Lung (tissue), 12 donors: ENCODE measurements around the gene FIGNL1. TPM values are rescaled to one million over a fixed set of nuclear protein-coding genes. Genes with fewer than 3 reads are reported as not detected.

Source experiments
- ATAC-seq: fragments of 200-7000 bp; cut with Tn5 transposase; one replicate; pipeline ENCODE4 v1.9.1; 2020; ENCODE audit warnings: moderate number of reproducible peaks; ENCODE audit not compliant: insufficient read depth, low FRiP score
- DNase-seq, 3 donors: peaks; one replicate each; pipeline ENCODE4 v3.0.0-alpha.2; 2013 to 2017
- H3K27ac ChIP-seq, 2 donors: one replicate each; pipeline ENCODE4 v1.5.1; 2013; ENCODE audit warnings: mild to moderate bottlenecking in 2 of 2, moderate library complexity in 2 of 2, control low read depth in 1 of 2, inconsistent platforms in 1 of 2, low read depth in 1 of 2, low read length in 1 of 2
- H3K27me3 ChIP-seq, 3 donors: one replicate each; pipeline ENCODE4 v1.5.1; 2013; ENCODE audit warnings: low read length in 2 of 3; ENCODE audit not compliant: control insufficient read depth in 3 of 3, insufficient read depth in 3 of 3
- H3K36me3 ChIP-seq, 4 donors: one replicate each; pipeline ENCODE4 v1.5.1; 2013; ENCODE audit warnings: low read length in 4 of 4, mild to moderate bottlenecking in 1 of 4, moderate library complexity in 1 of 4; ENCODE audit not compliant: control insufficient read depth in 4 of 4, insufficient read depth in 4 of 4
- H3K4me1 ChIP-seq, 5 donors: one replicate each; pipeline ENCODE4 v1.5.1; 2013; ENCODE audit warnings: low read length in 5 of 5, mild to moderate bottlenecking in 2 of 5, moderate library complexity in 1 of 5; ENCODE audit not compliant: control insufficient read depth in 5 of 5, insufficient read depth in 5 of 5
- H3K4me3 ChIP-seq: one replicate; pipeline ENCODE4 v1.5.1; 2013; ENCODE audit warnings: mild to moderate bottlenecking, control low read depth, moderate library complexity
- H3K9ac ChIP-seq, 2 donors: one replicate each; pipeline ENCODE4 v1.5.1; 2013; ENCODE audit warnings: low read length in 2 of 2, control low read depth in 1 of 2; ENCODE audit not compliant: insufficient read depth in 1 of 2
- H3K9me3 ChIP-seq, 4 donors: one replicate each; pipeline ENCODE4 v1.5.1; 2013; ENCODE audit warnings: low read length in 3 of 4, mild to moderate bottlenecking in 1 of 4, moderate library complexity in 1 of 4; ENCODE audit not compliant: control insufficient read depth in 4 of 4, insufficient read depth in 3 of 4
- CTCF ChIP-seq: IDR thresholded peaks from 2 replicates; pipeline ENCODE4 v1.5.1; 2012; ENCODE audit warnings: mild to moderate bottlenecking; ENCODE audit errors: control extremely low read depth, extremely low read depth
- WGBS, 2 donors: extraction: QIAGEN DNeasy Blood & Tissue Kit; methylation state at CpG; one replicate each; pipeline ENCODE4 v1.1.7; 2013; 5-methylcytosine and 5-hydroxymethylcytosine counted together
- polyA plus RNA-seq, 2 donors: library from polyadenylated mRNA; stranded (reverse); fragments of 200-250 nt; gene quantifications; one replicate each; pipeline ENCODE4 v1.2.1, GENCODE V29; 2013
- total RNA-seq, 2 donors: library from RNA; depleted of rRNA in 1 of 2; stranded (reverse); fragments of >200 nt in 1 of 2; gene quantifications; one replicate each; pipeline ENCODE4 v1.2.1, GENCODE V29; 2014 to 2021
- donor health status: control.
- donor health status: control.
- donor health status: Bipolar disorder and iron deficiency.
- donor health status: healthy.
- donor health status: DM: yes; HTN: yes; CAD: no.

FIGNL1 gene
- total and polyA plus RNA-seq, 4 donors, result 3.0 to 17.0 (median 6.2) TPM

GRCh38 chr7:50397971-50398324 is 52.2 kb downstream of the FIGNL1 start:
- no peak overlapping the region for H3K4me3 ChIP-seq
- 84 to 85% methylated on average over 1 of the region's 1 CpG for WGBS, 2 donors
- H3K36me3 ChIP-seq, result peaks cover 0 to 6% (median 0%) of the 10 kb centered on the region in 4 donors
- H3K27me3 ChIP-seq, result peaks cover 0 to 40% (median 35%) of the 10 kb centered on the region in 3 donors
- H3K9ac ChIP-seq, result no peak overlapping the region
- peaks cover 0 to 2% (median 0%) of the 10 kb centered on the region in 5 donors for H3K4me1 ChIP-seq
- no peak overlapping the region for H3K27ac ChIP-seq
- ATAC-seq, result no peak
- DNase-seq, result no peak
- TF ChIP-seq CTCF, result no peak
- peaks cover 0 to 5% (median 0%) of the 10 kb centered on the region in 4 donors for H3K9me3 ChIP-seq

GRCh38 chr7:50397320-50397970 is 52.7 kb downstream of the FIGNL1 start:
- H3K4me1 ChIP-seq, result peaks cover 0 to 2% (median 0%) of the 10 kb centered on the region in 5 donors
- no peak overlapping the region for H3K4me3 ChIP-seq
- WGBS, 2 donors, result 81 to 90% methylated on average over 2 of the region's 2 CpGs
- DNase-seq (no peak), ATAC-seq (no peak)
- no peak overlapping the region for H3K27ac ChIP-seq
- peaks cover 0 to 6% (median 0%) of the 10 kb centered on the region in 4 donors for H3K36me3 ChIP-seq
- no peak for TF ChIP-seq CTCF
- peaks cover 0 to 37% (median 35%) of the 10 kb centered on the region in 3 donors for H3K27me3 ChIP-seq
- H3K9me3 ChIP-seq, result peaks cover 0 to 5% (median 0%) of the 10 kb centered on the region in 4 donors
- no peak overlapping the region for H3K9ac ChIP-seq

GRCh38 chr7:50396856-50397255 is 53.3 kb downstream of the FIGNL1 start:
- peaks cover 0 to 7% (median 0%) of the 10 kb centered on the region in 4 donors for H3K9me3 ChIP-seq
- 78 to 86% methylated on average over 2 of the region's 2 CpGs for WGBS, 2 donors
- H3K9ac ChIP-seq, result no peak overlapping the region
- ATAC-seq (no peak), DNase-seq (no peak)
- no peak for TF ChIP-seq CTCF
- no peak overlapping the region for H3K4me3 ChIP-seq
- peaks cover 0 to 31% (median 30%) of the 10 kb centered on the region in 3 donors for H3K27me3 ChIP-seq
- peaks cover 0 to 6% (median 0%) of the 10 kb centered on the region in 4 donors for H3K36me3 ChIP-seq
- H3K27ac ChIP-seq, result no peak overlapping the region
- peaks cover 0 to 2% (median 0%) of the 10 kb centered on the region in 5 donors for H3K4me1 ChIP-seq
